ENCODE data around the gene ZFYVE9. TPM values are rescaled to one million over a fixed set of nuclear protein-coding genes. Genes with fewer than 3 reads are reported as not detected.

Gene ZFYVE9
- total RNA-seq, 3 donors from 2014 or later: 12.4 to 25.7 (median 19.1) TPM

- TF ChIP-seq CTCF (IDR thresholded peaks at IDR 0.05): no peak
- no peaks in the 10 kb centered on the region for H3K36me3 ChIP-seq (ENCODE audit: low read depth)
- intact Hi-C loops (cut with DNase I, micrococcal nuclease): no loop called here
- DNase-seq (no peak), ATAC-seq (peak; percentile 49)
- H3K9me3 ChIP-seq: no peaks in the 10 kb centered on the region
- no peak overlapping the region for H3K4me3 ChIP-seq
- H3K4me1 ChIP-seq (ENCODE audit: low read depth): no peaks in the 10 kb centered on the region
These were observed 206.9 kb downstream of the ZFYVE9 start for GRCh38 chr1:52348704-52349300.

GRCh38 chr1:52352690-52353089 is 210.8 kb downstream of the ZFYVE9 start:
- ATAC-seq: no peak

GRCh38 chr1:52355436-52355835 is 213.5 kb downstream of the ZFYVE9 start:
- intact Hi-C loops (cut with DNase I, micrococcal nuclease): no loop called here
- peaks cover 20% of the 10 kb centered on the region for H3K36me3 ChIP-seq (ENCODE audit: low read depth)
- ATAC-seq (no peak), DNase-seq (no peak)
- no peak for TF ChIP-seq CTCF (IDR thresholded peaks at IDR 0.05)
- H3K9me3 ChIP-seq: no peaks in the 10 kb centered on the region
- H3K4me3 ChIP-seq: no peak overlapping the region
- no peaks in the 10 kb centered on the region for H3K4me1 ChIP-seq (ENCODE audit: low read depth)

More at GRCh38 chr1:52352690-52353089, 210.8 kb downstream of the ZFYVE9 start:
- Histone ChIP-seq H3K4me1 (ENCODE audit: low read depth) (no peaks in the 10 kb centered on the region), H3K9me3 (no peaks in the 10 kb centered on the region), H3K36me3 (ENCODE audit: low read depth) (peaks cover 9% of the 10 kb centered on the region), H3K4me3 (no peak overlapping the region)
- intact Hi-C loops (cut with DNase I, micrococcal nuclease): no loop called here
- no peak for TF ChIP-seq CTCF (IDR thresholded peaks at IDR 0.05)
- no peak for DNase-seq

- intact Hi-C loops (cut with DNase I, micrococcal nuclease): no loop called here
- H3K4me1 ChIP-seq (ENCODE audit: low read depth): no peaks in the 10 kb centered on the region
- no peak for DNase-seq
- no peak for ATAC-seq
- peaks cover 20% of the 10 kb centered on the region for H3K36me3 ChIP-seq (ENCODE audit: low read depth)
- no peak overlapping the region for H3K4me3 ChIP-seq
- no peak for TF ChIP-seq CTCF (IDR thresholded peaks at IDR 0.05)
- H3K9me3 ChIP-seq: no peaks in the 10 kb centered on the region
These were observed 214.1 kb downstream of the ZFYVE9 start for GRCh38 chr1:52355847-52356505.

GRCh38 chr1:52356818-52357355 is 215.0 kb downstream of the ZFYVE9 start:
- no peak for TF ChIP-seq CTCF (IDR thresholded peaks at IDR 0.05)
- H3K4me1 ChIP-seq (ENCODE audit: low read depth): no peaks in the 10 kb centered on the region
- DNase-seq (no peak), ATAC-seq (no peak)
- H3K36me3 ChIP-seq (ENCODE audit: low read depth): peaks cover 20% of the 10 kb centered on the region
- intact Hi-C loops (cut with DNase I, micrococcal nuclease): no loop called here
- no peak overlapping the region for H3K4me3 ChIP-seq
- no peaks in the 10 kb centered on the region for H3K9me3 ChIP-seq
